PFSK-1 (cell line): ENCODE data around the gene BZW2.

Experiments
- POLR2AphosphoS5 ChIP-seq: IDR thresholded peaks from 2 replicates; pipeline ENCODE4 v1.6.1; 2012; ENCODE audit warnings: low read depth, mild to moderate bottlenecking, control low read depth, low read length, moderate library complexity
- TAF1 ChIP-seq: IDR thresholded peaks from 2 replicates; pipeline ENCODE4 v1.6.1; 2012; ENCODE audit warnings: low read length, control low read depth, borderline replicate concordance; ENCODE audit not compliant: insufficient read depth
- TF ChIP-seq, protein P1 (sequence below), 2 experiments: IDR thresholded peaks; 2 replicates each; pipeline versions ENCODE4 v1.6.1 to v1.8.0; 2011 to 2012; ENCODE audit warnings: low read depth in 2 of 2, low read length in 2 of 2, control low read depth in 1 of 2, inconsistent platforms in 1 of 2, mild to moderate bottlenecking in 1 of 2, moderate library complexity in 1 of 2; ENCODE audit not compliant: insufficient read depth in 1 of 2

DNA sequence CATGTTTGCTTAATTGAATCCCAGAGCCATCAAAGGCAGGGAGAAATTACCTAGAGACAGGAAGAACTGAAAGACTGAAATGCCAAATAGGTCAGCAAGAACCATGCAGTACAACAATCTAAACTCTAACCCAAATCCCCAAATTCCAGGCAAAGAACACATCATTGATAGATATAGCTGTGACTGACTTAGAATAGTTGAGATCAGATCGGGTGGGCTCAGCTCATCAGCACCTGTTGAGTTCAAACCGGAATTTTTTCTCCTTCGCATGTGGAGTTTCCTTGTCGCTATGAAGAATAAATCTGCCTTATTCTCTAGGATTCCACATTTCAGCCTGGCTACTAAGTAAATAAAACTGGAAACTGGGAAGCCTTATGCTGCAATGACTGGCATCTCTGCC is 1.8 kb upstream of the BZW2 start:
- TF ChIP-seq, protein P1, sequence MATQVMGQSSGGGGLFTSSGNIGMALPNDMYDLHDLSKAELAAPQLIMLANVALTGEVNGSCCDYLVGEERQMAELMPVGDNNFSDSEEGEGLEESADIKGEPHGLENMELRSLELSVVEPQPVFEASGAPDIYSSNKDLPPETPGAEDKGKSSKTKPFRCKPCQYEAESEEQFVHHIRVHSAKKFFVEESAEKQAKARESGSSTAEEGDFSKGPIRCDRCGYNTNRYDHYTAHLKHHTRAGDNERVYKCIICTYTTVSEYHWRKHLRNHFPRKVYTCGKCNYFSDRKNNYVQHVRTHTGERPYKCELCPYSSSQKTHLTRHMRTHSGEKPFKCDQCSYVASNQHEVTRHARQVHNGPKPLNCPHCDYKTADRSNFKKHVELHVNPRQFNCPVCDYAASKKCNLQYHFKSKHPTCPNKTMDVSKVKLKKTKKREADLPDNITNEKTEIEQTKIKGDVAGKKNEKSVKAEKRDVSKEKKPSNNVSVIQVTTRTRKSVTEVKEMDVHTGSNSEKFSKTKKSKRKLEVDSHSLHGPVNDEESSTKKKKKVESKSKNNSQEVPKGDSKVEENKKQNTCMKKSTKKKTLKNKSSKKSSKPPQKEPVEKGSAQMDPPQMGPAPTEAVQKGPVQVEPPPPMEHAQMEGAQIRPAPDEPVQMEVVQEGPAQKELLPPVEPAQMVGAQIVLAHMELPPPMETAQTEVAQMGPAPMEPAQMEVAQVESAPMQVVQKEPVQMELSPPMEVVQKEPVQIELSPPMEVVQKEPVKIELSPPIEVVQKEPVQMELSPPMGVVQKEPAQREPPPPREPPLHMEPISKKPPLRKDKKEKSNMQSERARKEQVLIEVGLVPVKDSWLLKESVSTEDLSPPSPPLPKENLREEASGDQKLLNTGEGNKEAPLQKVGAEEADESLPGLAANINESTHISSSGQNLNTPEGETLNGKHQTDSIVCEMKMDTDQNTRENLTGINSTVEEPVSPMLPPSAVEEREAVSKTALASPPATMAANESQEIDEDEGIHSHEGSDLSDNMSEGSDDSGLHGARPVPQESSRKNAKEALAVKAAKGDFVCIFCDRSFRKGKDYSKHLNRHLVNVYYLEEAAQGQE (IDR thresholded peaks at IDR 0.05; ENCODE audit: insufficient read depth in 1 of 2, low read depth in 2 of 2, low read length in 2 of 2) = no peak
- TF ChIP-seq TAF1 (no peak), POLR2AphosphoS5 (no peak)
